Activated naive CD8-positive, alpha-beta T cell treated with anti-CD3 and anti-CD28 coated beads, Interleukin-2, amount 50 U/mL, for 16 hours (primary cell): ENCODE measurements around the gene PLA2R1.

ENCODE experiments used
- DNase-seq: peaks from one replicate; pipeline ENCODE4 v3.0.0-alpha.2; 2020; ENCODE audit warnings: low read depth, low spot score

Gene PLA2R1

DNA sequence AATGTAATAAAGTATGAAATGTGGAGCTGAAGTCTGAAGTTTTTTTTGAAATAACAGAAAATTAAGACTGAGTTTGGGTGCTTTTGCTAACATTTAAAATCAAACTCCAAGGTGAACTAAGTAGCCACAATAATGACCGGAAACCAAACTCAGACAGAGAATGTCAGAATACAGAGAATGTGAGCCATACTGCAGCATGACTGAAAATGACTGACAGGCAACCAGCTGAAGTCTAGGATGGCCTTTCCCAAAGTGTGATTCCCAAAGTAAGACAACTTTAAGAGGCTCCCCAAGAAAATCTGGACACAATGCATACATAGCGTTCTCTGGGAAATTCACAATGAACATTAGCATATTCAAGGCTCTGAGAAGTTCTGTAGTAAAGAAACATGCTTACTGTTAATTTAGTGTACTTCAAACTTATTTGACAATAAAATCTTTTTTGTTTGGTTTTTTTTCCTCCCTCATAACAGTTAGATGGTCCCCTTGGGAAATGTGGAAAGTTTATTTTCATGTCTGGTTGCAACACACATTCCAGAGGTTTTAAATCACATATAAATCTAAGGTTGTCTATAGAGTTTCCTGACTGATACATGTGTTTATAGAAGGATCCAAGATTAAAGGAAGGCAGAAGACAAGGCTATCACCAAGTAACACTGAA is 28.6 kb downstream of the PLA2R1 start:
- DNase-seq = no peak

GRCh38 chr2:160029270-160029628 is 33.2 kb downstream of the PLA2R1 start:
- no peak for DNase-seq

GRCh38 chr2:160028431-160029269 is 33.8 kb downstream of the PLA2R1 start:
- DNase-seq = no peak

DNA sequence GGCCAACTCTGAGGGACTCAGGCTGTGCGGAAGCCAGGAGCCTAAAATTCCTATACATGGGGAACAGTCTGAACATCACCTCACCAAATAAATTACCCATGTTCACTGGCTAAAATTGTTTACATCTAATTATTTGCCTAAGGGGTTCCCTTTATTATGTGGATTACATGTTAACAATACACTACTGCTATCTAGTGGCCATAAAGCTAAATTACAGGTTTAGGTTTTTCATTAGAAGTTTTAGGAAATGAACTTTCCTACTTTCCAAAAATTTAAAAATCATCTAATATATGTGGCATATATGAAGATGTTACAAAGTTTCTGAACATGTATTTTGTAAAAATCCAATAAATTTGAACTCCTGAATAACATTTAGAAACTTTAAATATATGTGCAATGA is 40.3 kb downstream of the PLA2R1 start:
- DNase-seq = no peak

- DNase-seq = no peak
Observed at GRCh38 chr2:160019374-160020090, 42.9 kb downstream of the PLA2R1 start.

DNA sequence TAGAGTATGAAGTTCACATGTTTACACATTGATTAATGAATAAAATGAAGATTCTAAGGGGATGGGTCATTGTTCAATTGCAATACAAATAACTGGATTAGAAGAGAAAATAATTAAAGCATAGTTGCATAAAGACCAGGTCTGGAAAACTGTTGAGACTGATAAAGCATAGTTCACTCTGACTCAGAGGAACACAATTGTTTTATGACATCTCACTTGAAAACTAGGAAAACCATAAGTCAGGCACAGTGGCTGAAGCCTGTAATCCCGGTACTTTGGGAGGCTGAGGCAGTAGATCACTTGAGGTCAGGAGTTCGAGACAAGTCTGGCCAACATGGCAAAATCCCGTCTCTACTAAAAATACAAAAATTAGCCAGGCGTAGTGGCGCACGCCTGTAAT is 46.7 kb downstream of the PLA2R1 start:
- DNase-seq = no peak

GRCh38 chr2:160014227-160014626 is 48.2 kb downstream of the PLA2R1 start:
- no peak for DNase-seq

- no peak for DNase-seq
Observed at GRCh38 chr2:160010361-160011145, 51.9 kb downstream of the PLA2R1 start.

- no peak for DNase-seq
Observed at GRCh38 chr2:160007111-160007510, 55.3 kb downstream of the PLA2R1 start.

- DNase-seq = no peak
Observed at GRCh38 chr2:160006475-160006874, 55.9 kb downstream of the PLA2R1 start.

DNA sequence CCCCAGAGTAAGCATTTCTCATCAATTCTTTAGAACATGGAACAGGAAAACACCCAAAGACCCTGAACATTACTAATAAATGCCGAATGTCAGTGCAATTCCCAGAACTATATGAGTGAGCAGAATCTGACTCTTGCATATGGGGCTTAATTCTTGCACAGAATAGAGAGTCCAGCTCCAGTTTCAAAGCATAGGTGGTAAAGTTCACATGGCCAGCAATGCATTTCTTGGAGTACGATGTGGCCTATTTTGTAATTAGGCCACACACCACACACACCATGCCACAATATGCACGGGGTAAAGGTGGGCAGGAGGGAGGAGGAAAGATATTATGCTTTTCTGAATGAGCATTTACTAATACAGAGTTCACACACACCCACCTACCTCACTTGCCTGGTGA is 56.5 kb downstream of the PLA2R1 start:
- no peak for DNase-seq

DNA sequence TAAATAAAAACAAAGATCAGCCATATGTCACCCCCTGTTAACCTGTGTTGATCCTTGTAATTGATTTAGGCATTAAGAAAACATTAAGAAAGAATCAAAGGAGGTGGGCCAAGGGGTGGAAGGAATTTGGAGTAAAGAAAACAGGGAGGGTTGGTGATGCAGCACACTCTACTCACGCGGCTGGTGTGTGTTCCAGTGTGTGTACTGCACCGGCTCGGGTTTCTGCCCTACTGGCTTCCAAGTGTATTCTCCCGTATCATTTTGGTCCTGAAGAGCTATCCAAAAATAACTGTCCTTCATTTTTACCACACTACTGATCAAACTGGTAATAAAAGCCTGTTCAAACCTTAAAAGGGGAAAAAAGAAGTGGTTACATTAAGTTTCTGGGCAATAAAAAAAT is 56.9 kb downstream of the PLA2R1 start:
- DNase-seq = no peak

GRCh38 chr2:159998961-159999360 is 63.5 kb downstream of the PLA2R1 start:
- no peak for DNase-seq

DNA sequence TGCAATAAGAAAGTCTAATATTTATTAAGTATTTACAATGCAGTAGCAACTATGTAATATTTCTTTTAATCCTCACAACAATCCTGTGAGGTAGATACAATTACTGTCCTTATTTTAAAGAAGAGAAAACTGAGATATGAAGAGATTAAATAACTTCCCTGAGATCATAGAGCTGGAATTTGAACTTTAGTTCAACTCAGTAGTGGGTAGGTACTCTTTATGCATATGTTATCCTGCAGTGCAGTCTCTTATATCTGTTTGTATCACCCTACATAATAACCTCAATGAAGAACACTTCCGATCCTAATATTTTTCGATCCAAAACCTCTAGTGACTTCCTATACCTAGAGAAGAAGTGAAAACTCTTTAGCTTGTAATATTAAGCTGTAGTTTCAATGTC is 64.2 kb downstream of the PLA2R1 start:
- no peak for DNase-seq

- DNase-seq = no peak
Observed at GRCh38 chr2:159996792-159997546, 65.4 kb downstream of the PLA2R1 start.

DNA sequence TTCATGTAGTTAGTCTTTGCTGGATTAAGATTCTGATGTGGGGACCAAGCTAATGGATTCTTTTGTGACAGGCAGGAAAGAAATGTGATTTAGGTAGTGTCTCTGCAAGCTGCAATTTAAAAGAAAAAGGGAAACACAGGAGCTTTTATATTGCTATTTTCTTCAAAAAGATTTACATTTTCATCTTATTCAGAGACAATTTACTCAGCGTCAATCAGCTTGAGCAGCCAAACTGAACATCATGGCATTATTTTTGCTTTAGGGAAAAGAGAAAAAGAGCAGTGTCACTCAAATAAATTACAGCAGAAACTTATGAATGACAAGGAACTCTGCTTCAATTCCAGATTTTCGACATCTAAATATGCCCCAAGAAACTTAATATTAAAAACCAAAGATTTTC is 67.4 kb downstream of the PLA2R1 start:
- DNase-seq = no peak

GRCh38 chr2:159989249-159989648 is 73.2 kb downstream of the PLA2R1 start:
- DNase-seq = no peak

- DNase-seq = no peak
Observed at GRCh38 chr2:159988412-159988970, 73.9 kb downstream of the PLA2R1 start.

- DNase-seq = no peak
Observed at GRCh38 chr2:159987181-159987580, 75.2 kb downstream of the PLA2R1 start.

- no peak for DNase-seq
Observed at GRCh38 chr2:159985656-159986055, 76.8 kb downstream of the PLA2R1 start.

DNA sequence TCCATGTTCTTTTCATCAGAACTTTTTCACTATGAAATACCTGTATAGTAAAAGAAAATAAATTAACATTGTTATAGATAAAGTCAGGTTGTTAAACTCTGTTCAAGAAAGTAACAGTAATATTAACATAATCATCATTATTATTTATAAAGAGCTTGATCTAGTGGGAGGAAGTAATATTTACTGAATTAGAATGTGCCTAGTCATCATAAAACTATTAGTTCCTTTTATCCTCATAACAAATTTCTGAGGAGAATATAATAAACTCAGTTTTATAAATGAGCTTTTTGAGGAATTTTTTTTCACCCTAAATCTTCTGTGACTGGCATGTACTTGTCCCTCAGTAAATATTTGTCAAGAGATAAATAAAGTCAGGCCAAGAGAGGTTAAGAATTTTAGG is 78.4 kb downstream of the PLA2R1 start:
- no peak for DNase-seq
